MM.1S (cell line): ENCODE results near the gene CLNK.

Experiments
- DNase-seq: peaks from one replicate; pipeline ENCODE4 v3.0.0-alpha.2; 2015
- H2AFZ ChIP-seq: fragments of 300-600 bp; sonication (generic); 2 replicates; pipeline ENCODE4 v1.6.0; 2016; ENCODE audit warnings: antibody characterized with exemption, low read length
- H3F3A ChIP-seq: fragments of 300-600 bp; sonication (generic); 2 replicates; pipeline ENCODE4 v1.6.1; 2016; ENCODE audit warnings: mild to moderate bottlenecking, antibody characterized with exemption, low read length, moderate library complexity, mixed read lengths; ENCODE audit not compliant: insufficient read depth
- H3K27ac ChIP-seq: fragments of 300-600 bp; sonication (generic); 2 replicates; pipeline ENCODE4 v1.5.1; 2016; ENCODE audit warnings: mild to moderate bottlenecking, low read length
- H3K27me3 ChIP-seq: fragments of 300-600 bp; sonication (generic); replicated peaks from 2 replicates; pipeline ENCODE4 v1.6.0; 2016; ENCODE audit warnings: low read length; ENCODE audit not compliant: insufficient read depth
- H3K36me3 ChIP-seq: fragments of 300-600 bp; sonication (generic); replicated peaks from 2 replicates; pipeline ENCODE4 v1.6.1; 2016; ENCODE audit warnings: mild to moderate bottlenecking, low read length, mixed read lengths; ENCODE audit not compliant: insufficient read depth
- H3K4me1 ChIP-seq: fragments of 300-600 bp; sonication (generic); 2 replicates; pipeline ENCODE4 v1.6.1; 2016; ENCODE audit warnings: low read length, mixed read lengths
- H3K4me2 ChIP-seq: fragments of 300-600 bp; sonication (generic); 2 replicates; pipeline ENCODE4 v1.6.0; 2016; ENCODE audit warnings: low read depth, low read length
- H3K4me3 ChIP-seq: fragments of 300-600 bp; sonication (generic); 2 replicates; pipeline ENCODE4 v1.5.1; 2016; ENCODE audit warnings: low read length, mixed read lengths
- H3K79me2 ChIP-seq: fragments of 300-600 bp; sonication (generic); 2 replicates; pipeline ENCODE4 v1.6.1; 2016; ENCODE audit warnings: mixed run types, low read length, mixed read lengths
- H3K9ac ChIP-seq: fragments of 300-600 bp; sonication (generic); 2 replicates; pipeline ENCODE4 v1.6.1; 2016; ENCODE audit warnings: low read length, mixed read lengths
- H3K9me2 ChIP-seq: fragments of 300-600 bp; sonication (generic); replicated peaks from 2 replicates; pipeline ENCODE4 v1.6.1; 2016; ENCODE audit warnings: mild to moderate bottlenecking, low read length, mixed read lengths; ENCODE audit not compliant: insufficient read depth
- H3K9me3 ChIP-seq: fragments of 300-600 bp; sonication (generic); replicated peaks from 2 replicates; pipeline ENCODE4 v1.6.1; 2016; ENCODE audit warnings: mild to moderate bottlenecking, low read length, mixed read lengths; ENCODE audit not compliant: insufficient read depth
- H4K20me1 ChIP-seq: fragments of 300-600 bp; sonication (generic); 2 replicates; pipeline ENCODE4 v1.6.1; 2016; ENCODE audit warnings: mild to moderate bottlenecking, low read length, moderate library complexity, mixed read lengths; ENCODE audit not compliant: insufficient read depth
- EZH2 ChIP-seq: fragments of 300-600 bp; sonication (generic); optimal IDR thresholded peaks from 2 replicates; pipeline ENCODE3; 2017; ENCODE audit warnings: low read depth, mild to moderate bottlenecking, antibody characterized with exemption, low read length, mixed read lengths
- EZH2phosphoT487 ChIP-seq: fragments of 300-600 bp; sonication (generic); IDR thresholded peaks from 2 replicates; pipeline ENCODE4 v1.6.1; 2018; ENCODE audit warnings: antibody characterized with exemption, low read length
- TF ChIP-seq, protein P1 (sequence below): fragments of 300-600 bp; sonication (generic); IDR thresholded peaks from 2 replicates; pipeline ENCODE4 v1.5.1; 2016; ENCODE audit warnings: antibody characterized with exemption, low read length, mixed read lengths

The CLNK gene

DNA sequence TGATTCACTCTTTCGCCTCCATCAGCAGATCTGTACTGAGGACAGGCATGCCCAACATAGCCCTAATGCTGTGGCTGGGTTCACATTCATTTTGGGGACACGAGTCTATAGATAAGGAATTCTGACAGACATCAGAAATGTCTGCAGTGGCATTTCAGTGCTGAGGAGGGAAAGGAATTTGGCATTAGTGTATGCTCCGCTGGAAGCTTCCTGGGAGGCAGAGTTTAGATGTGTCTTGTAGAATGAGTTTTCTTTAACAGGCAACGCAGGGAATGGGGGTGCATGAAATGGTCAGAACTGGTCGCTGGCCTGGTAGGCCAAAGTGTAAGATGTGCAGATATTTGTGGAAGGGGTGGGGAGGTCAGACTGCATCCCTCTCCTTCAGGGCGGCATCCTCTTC, 183.8 kb downstream of the CLNK start:
- no peaks in the 10 kb centered on the region for H3K9me2 ChIP-seq
- H3F3A ChIP-seq, result peaks cover under 1% of the 10 kb centered on the region; the same call in 1 of the 2 replicates
- H3K27ac ChIP-seq, result no peak overlapping the region
- H3K27me3 ChIP-seq, result no peaks in the 10 kb centered on the region
- H3K79me2 ChIP-seq, result no peaks in the 10 kb centered on the region
- H3K36me3 ChIP-seq, result no peaks in the 10 kb centered on the region
- H3K9ac ChIP-seq, result no peak overlapping the region
- no peaks in the 10 kb centered on the region for H3K9me3 ChIP-seq
- H3K4me2 ChIP-seq, result no peak overlapping the region
- no peak overlapping the region for H2AFZ ChIP-seq
- H4K20me1 ChIP-seq, result no peaks in the 10 kb centered on the region
- TF ChIP-seq, protein P1, sequence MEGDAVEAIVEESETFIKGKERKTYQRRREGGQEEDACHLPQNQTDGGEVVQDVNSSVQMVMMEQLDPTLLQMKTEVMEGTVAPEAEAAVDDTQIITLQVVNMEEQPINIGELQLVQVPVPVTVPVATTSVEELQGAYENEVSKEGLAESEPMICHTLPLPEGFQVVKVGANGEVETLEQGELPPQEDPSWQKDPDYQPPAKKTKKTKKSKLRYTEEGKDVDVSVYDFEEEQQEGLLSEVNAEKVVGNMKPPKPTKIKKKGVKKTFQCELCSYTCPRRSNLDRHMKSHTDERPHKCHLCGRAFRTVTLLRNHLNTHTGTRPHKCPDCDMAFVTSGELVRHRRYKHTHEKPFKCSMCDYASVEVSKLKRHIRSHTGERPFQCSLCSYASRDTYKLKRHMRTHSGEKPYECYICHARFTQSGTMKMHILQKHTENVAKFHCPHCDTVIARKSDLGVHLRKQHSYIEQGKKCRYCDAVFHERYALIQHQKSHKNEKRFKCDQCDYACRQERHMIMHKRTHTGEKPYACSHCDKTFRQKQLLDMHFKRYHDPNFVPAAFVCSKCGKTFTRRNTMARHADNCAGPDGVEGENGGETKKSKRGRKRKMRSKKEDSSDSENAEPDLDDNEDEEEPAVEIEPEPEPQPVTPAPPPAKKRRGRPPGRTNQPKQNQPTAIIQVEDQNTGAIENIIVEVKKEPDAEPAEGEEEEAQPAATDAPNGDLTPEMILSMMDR, result no peak
- TF ChIP-seq EZH2phosphoT487 (no peak), EZH2 (no peak)
- no peak overlapping the region for H3K4me3 ChIP-seq
- DNase-seq, result no peak
- H3K4me1 ChIP-seq, result no peaks in the 10 kb centered on the region

DNA sequence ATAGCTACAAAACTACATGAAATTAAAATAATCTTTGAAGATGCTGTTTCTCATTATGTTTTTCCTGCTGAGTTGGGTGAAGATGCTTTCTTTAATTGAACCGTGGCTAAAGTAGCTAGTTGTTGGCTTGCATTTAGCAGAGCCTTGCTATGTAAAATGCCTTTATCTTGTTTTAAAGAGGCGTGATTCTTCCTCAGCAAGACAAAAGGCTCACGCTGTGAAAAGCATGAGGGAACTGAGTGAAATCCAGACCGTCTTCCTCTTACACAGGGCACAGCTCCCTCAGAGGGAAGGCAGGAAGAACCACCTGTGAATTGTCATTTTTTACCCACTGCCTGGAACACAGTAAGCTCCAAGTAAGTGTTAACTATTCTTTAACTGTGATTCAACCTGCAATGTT, 188.4 kb downstream of the CLNK start:
- Histone ChIP-seq H3K9ac (no peak overlapping the region), H3K79me2 (no peaks in the 10 kb centered on the region), H3K27ac (no peak overlapping the region), H3K9me3 (no peaks in the 10 kb centered on the region), H3K9me2 (no peaks in the 10 kb centered on the region), H3K4me2 (no peak overlapping the region), H3K4me3 (no peak overlapping the region), H4K20me1 (no peaks in the 10 kb centered on the region), H3K4me1 (no peaks in the 10 kb centered on the region), H3K36me3 (no peaks in the 10 kb centered on the region), H2AFZ (no peak overlapping the region), H3F3A (no peaks in the 10 kb centered on the region), H3K27me3 (no peaks in the 10 kb centered on the region)
- no peak for TF ChIP-seq EZH2
- TF ChIP-seq, protein P1, result no peak
- TF ChIP-seq EZH2phosphoT487, result no peak
- no peak for DNase-seq

DNA sequence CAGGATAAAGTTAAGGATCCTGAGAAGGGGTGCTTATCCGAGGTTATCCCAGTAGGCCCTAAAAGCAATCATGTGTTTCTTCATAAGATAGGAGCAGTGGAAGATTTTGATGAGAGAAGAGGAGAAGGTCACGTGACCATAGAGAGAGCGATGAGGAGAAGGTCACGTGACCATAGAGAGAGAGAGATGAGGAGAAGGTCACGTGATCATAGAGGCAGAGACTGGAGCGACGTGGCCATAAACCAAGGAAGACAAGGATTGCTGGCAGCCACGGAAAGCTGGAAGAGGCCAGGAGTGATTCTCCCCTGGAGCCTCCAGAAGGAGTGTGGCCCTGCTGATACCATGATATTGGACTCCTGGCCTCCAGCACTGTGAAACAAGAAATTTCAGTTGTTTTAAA, 188.9 kb downstream of the CLNK start:
- DNase-seq, result no peak
- no peaks in the 10 kb centered on the region for H3K36me3 ChIP-seq
- no peaks in the 10 kb centered on the region for H3K79me2 ChIP-seq
- H2AFZ ChIP-seq, result no peak overlapping the region
- no peaks in the 10 kb centered on the region for H3F3A ChIP-seq
- TF ChIP-seq EZH2phosphoT487, result no peak
- TF ChIP-seq EZH2, result no peak
- TF ChIP-seq, protein P1, result no peak
- H3K4me1 ChIP-seq, result no peaks in the 10 kb centered on the region
- no peak overlapping the region for H3K4me2 ChIP-seq
- no peaks in the 10 kb centered on the region for H3K9me2 ChIP-seq
- H3K27me3 ChIP-seq, result no peaks in the 10 kb centered on the region
- no peak overlapping the region for H3K4me3 ChIP-seq
- no peak overlapping the region for H3K9ac ChIP-seq
- H3K27ac ChIP-seq, result no peak overlapping the region
- no peaks in the 10 kb centered on the region for H3K9me3 ChIP-seq
- no peaks in the 10 kb centered on the region for H4K20me1 ChIP-seq
